GM19395 (cell line): Measurements from ENCODE around the gene IL2RG.

Source experiments
- ATAC-seq: cut with Tn5 transposase; IDR thresholded peaks from one replicate; pipeline ENCODE4 v1.9.1; 2021; ENCODE audit warnings: mild to moderate bottlenecking, moderate library complexity; ENCODE audit not compliant: unreplicated experiment

Gene IL2RG

DNA sequence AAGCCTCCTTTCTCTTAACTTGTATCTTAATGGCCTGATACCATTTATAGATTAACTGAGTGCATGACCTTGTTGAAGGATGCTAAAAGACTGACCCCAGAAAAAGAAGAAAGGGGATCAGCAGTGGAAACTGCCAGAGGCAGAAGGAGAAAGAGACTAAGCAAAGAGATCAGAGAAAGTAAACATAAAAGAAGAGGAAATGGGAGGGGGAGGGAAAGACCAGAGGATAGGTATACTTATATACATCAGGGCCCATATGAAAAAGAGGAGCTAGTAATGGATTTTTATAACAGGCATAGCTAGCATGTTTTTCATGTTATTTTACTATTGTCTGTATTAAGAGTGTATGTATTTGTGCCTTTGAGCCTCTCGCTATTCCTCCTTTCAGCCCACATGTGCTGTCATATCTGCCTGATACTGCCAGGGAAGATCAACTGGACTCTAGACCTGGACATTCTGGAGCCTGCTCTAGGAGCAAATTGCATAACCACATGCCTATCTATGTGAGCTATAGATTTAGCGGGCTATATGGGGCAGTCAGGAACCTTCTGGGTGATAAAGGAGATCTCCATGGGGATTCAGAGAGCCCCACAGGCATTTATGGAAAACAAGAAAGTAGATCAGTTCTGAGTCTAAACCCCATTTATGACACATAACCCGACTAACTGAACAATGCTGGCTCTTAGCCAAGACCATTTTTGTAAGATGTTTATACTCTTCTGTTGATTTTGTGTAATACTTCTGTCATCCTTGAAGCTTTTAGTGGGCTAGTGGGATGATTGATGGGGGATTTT lies 29.9 kb downstream of the IL2RG start:
- no peak for ATAC-seq

DNA sequence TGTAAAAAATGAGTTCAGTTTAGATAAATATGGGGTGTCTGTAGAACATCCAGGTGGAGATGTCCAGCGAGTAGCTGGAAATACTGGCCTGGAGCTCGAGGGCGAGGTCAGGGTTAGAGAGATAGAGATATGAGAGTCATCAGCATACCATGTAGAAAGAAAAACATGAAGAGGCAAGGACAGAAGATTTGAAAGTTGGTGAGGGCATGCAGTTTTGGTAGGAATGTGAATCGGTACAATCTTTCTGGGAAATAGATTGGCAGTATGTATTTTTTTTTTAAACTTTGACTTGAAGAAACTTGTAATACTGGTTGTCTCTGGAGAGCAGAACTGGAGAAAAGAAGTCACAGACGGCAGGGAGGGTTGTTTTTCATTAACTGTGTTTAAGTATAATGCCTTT lies 40.8 kb downstream of the IL2RG start:
- no peak for ATAC-seq

DNA sequence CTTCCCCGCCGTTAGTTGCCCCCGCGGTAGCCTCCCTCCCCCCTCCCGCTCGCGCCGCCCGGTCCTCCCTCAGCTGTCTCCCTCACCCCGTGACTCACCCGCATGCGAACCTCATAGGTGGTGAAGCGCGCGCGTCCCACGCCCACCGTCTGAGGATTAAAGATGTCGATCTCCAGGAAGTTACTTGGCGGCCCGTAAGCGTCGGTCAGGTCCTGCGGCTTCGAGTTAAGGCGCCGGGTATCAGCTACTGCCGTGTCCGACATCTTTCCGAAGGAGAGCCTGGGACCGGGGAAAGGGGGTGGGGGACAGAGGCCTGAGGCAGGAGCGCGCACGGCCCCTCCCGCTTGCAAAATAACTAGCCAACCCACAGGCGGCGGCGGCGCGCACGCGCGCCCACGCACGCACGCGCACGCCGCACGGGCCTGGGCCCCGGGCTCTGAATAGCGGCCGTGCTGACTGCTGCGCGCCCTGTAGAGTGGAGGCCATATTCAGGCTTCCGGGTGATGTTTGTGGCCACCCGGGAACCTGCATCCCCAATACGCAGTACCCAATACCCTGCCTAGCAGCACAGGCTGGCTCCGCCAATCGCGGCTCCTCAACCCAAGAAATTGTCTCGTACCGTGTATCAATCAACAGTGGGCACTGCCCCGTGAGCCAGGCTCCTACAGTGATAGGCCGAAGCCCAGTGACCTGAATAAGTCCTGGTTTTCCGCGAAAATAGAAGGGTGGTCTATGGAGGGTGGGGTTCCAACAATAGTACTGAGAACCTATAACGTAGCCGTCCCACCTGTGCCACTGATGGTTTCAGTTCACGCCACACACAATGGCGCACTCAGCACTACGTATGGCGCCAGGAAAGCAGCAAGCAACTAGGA lies 43.1 kb downstream of the IL2RG start, which contains the start of gene SNX12:
Gene SNX12 (minus strand): TSS at position 291 of the 875 bp plus-strand sequence. CDS start 28 bp downstream, at position 263.
- ATAC-seq = peak; percentile 93

DNA sequence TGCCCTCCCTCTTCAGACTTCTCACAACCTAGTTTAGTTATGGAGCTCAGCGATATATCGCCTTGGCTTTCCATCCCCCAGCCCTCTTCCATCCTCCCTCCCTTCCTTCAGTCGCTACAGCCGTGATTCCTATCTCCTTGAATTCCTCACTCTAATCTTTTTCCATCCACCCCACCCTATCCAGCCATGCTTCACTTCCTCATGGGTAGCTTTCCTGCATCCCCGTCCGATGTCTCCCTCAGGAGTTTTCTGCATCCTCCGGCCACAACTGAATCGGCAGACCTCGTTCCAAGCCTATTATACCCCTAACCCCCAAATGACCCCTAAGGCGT lies 43.7 kb downstream of the IL2RG start:
- ATAC-seq = peak; percentile 5

DNA sequence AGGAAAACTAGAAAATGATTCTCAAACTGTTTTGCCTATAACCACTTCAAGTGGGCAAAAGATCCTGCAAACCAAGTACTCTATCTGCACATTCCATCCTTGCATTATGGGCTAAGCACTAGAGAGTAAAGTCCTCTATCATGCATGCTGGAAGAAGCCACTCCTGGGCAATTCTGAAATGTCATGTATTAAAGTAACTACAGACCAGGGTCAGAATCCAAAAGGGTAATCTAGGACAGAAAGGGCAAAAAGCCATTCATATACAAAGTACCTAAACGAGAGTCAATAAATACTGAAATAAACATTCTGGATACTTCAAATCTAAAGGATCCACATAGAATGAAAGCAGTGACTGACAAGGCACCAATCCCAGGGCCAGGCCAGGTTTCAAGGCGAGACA lies 44.3 kb downstream of the IL2RG start:
- ATAC-seq = no peak

DNA sequence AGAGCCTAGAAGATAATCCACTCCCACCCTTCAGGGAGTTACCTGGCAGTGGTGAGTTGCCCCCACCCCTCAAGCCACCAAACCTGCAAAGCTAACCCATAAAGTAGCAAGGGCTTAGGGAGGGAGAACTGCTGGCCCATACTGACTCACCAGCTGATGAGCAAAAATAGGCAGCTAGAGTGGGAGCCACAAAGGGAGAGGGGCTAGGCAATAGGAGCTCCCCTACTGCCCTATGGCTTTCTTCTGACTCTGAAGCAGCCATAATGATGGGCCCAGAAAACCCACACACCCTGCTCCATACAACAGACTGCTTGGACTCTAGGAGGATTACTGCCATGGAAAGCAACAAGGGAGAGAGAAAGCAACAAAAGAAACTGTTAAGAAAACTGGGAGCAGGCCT lies 51.2 kb downstream of the IL2RG start:
- ATAC-seq = no peak

DNA sequence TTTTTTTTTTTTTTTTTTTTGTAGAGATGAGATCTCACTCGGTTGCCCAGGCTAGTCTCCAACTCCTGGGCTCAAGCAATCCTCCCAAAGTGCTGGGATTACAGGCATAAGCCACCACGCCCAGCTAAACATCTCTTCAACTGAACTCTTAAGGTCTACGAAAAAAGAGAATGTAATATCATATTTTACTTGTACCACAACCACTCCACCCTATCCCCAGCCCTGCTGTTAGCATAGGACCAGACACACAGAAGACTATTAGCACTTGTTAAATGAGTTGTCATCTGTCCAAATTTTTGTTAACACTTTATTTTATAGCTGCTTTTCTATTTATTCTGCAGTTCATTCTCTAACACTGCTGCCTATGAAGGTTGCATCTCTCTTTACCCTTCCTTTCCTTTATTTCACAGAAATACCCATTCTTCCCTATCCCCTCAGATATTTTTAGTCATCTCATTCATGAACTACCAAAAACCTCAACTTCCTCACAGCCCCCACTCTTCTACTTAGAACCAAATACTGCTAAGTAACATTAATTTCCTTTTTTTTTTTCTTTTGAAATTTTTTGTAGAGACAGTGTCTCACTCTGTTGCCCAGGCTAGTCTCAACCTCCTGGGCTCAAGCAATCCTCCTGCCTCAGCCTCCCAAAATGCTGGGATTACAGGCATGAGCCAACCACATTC lies 53.4 kb downstream of the IL2RG start:
- no peak for ATAC-seq
